Type B pancreatic cell (in vitro differentiated cells): ENCODE data around the gene PLD1. TPM values are rescaled to one million over a fixed set of nuclear protein-coding genes. Genes with fewer than 3 reads are reported as not detected.

Source experiments
- DNase-seq: peaks from one replicate; pipeline ENCODE4 v3.0.0; 2021; ENCODE audit warnings: mixed read lengths; ENCODE audit not compliant: unreplicated experiment; ENCODE audit errors: extremely low spot score
- H3K27ac Mint-ChIP-seq: 2 replicates; pipeline ENCODE4 v1.8.0; 2021; ENCODE audit warnings: mild to moderate bottlenecking, mixed read lengths
- H3K27me3 Mint-ChIP-seq: 2 replicates; pipeline ENCODE4 v1.8.0; 2021; ENCODE audit warnings: mixed read lengths
- H3K36me3 Mint-ChIP-seq: 2 replicates; pipeline ENCODE4 v1.8.0; 2021; ENCODE audit warnings: mixed read lengths
- H3K4me1 Mint-ChIP-seq: one replicate; pipeline ENCODE4 v1.8.0; 2021; ENCODE audit warnings: mixed read lengths; ENCODE audit not compliant: unreplicated experiment
- H3K4me3 Mint-ChIP-seq: 2 replicates; pipeline ENCODE4 v1.8.0; 2021; ENCODE audit warnings: mild to moderate bottlenecking, mixed read lengths
- H3K9me3 Mint-ChIP-seq: 2 replicates; pipeline ENCODE4 v1.8.0; 2021; ENCODE audit warnings: mixed read lengths
- total RNA-seq: library from RNA; stranded (reverse); gene quantifications from 2 replicates; pipeline ENCODE4 v1.2.1, GENCODE V29; 2021; ENCODE audit warnings: low replicate concordance
- TF ChIP-seq, protein P1 (sequence below): fragments of 200-600 bp; sonication (generic); conservative IDR thresholded peaks from 2 replicates; pipeline ENCODE4 v1.5.0; 2021; ENCODE audit warnings: antibody characterized with exemption, mild to moderate bottlenecking

PLD1 gene
- total RNA-seq, 1 donor from 2014 or later = 33.3 TPM

GRCh38 chr3:171777596-171777995, 32.7 kb downstream of the PLD1 start:
- Mint-ChIP-seq H3K36me3 (no peaks in the 10 kb centered on the region), H3K4me1 (peaks cover 22% of the 10 kb centered on the region), H3K4me3 (no peak overlapping the region), H3K27me3 (no peaks in the 10 kb centered on the region), H3K27ac (no peak overlapping the region), H3K9me3 (no peaks in the 10 kb centered on the region)
- no peak for DNase-seq
- TF ChIP-seq, protein P1, sequence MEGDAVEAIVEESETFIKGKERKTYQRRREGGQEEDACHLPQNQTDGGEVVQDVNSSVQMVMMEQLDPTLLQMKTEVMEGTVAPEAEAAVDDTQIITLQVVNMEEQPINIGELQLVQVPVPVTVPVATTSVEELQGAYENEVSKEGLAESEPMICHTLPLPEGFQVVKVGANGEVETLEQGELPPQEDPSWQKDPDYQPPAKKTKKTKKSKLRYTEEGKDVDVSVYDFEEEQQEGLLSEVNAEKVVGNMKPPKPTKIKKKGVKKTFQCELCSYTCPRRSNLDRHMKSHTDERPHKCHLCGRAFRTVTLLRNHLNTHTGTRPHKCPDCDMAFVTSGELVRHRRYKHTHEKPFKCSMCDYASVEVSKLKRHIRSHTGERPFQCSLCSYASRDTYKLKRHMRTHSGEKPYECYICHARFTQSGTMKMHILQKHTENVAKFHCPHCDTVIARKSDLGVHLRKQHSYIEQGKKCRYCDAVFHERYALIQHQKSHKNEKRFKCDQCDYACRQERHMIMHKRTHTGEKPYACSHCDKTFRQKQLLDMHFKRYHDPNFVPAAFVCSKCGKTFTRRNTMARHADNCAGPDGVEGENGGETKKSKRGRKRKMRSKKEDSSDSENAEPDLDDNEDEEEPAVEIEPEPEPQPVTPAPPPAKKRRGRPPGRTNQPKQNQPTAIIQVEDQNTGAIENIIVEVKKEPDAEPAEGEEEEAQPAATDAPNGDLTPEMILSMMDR = no peak

- Mint-ChIP-seq H3K27ac (no peak overlapping the region), H3K9me3 (no peaks in the 10 kb centered on the region), H3K4me1 (peaks cover 28% of the 10 kb centered on the region), H3K27me3 (no peaks in the 10 kb centered on the region), H3K4me3 (no peak overlapping the region), H3K36me3 (no peaks in the 10 kb centered on the region)
- TF ChIP-seq, protein P1 = no peak
- no peak for DNase-seq
Observed at GRCh38 chr3:171776839-171777583, 33.3 kb downstream of the PLD1 start.

- Mint-ChIP-seq H3K27ac (no peak overlapping the region), H3K4me3 (no peak overlapping the region), H3K9me3 (no peaks in the 10 kb centered on the region), H3K36me3 (no peaks in the 10 kb centered on the region), H3K4me1 (peaks cover 32% of the 10 kb centered on the region), H3K27me3 (no peaks in the 10 kb centered on the region)
- no peak for DNase-seq
- TF ChIP-seq, protein P1 = no peak
Observed at GRCh38 chr3:171776411-171776810, 33.9 kb downstream of the PLD1 start.

- Mint-ChIP-seq H3K36me3 (no peaks in the 10 kb centered on the region), H3K4me3 (no peak overlapping the region), H3K27ac (no peak overlapping the region), H3K27me3 (no peaks in the 10 kb centered on the region), H3K9me3 (no peaks in the 10 kb centered on the region), H3K4me1 (peaks cover 36% of the 10 kb centered on the region)
- DNase-seq = no peak
- TF ChIP-seq, protein P1 = no peak
Observed at GRCh38 chr3:171775943-171776342, 34.3 kb downstream of the PLD1 start.

DNA sequence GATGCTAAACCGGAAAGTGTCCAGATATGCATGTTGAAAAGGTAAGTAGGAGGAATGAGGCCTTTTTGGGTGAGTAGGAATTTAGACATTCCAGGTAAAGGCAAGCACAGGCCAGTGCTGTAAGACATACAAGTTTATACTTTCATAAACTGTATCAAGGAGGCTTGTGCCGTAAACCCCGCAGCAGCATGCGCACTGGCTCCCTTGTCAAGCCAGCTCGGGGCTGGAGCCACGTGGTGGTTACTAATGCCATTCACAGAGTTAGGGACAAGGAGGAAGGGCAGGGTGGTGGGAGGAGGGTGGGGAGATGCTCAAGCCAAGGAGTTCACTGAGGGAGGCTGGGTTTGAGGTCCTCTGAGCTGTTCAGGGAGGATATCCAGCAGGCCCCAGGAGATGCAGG, 35.8 kb downstream of the PLD1 start:
- Mint-ChIP-seq H3K4me3 (no peak overlapping the region), H3K4me1 (peaks cover 39% of the 10 kb centered on the region), H3K9me3 (no peaks in the 10 kb centered on the region), H3K27ac (no peak overlapping the region), H3K27me3 (no peaks in the 10 kb centered on the region), H3K36me3 (no peaks in the 10 kb centered on the region)
- TF ChIP-seq, protein P1 = no peak
- no peak for DNase-seq
